CD14-positive monocyte (primary cell): ENCODE measurements around the gene CD69. TPM values are rescaled to one million over a fixed set of nuclear protein-coding genes. Genes with fewer than 3 reads are reported as not detected.

ENCODE experiments used
- DNase-seq, 3 donors: peaks; one replicate each; pipeline ENCODE4 v3.0.0-alpha.2; 2011 to 2022
- H2AFZ ChIP-seq: 2 replicates; pipeline ENCODE4 v1.6.0; 2012; ENCODE audit warnings: mild to moderate bottlenecking, low read depth, low read length, inconsistent platforms; ENCODE audit not compliant: insufficient read depth, poor library complexity, severe bottlenecking
- H3K27ac ChIP-seq, 2 donors: 1 replicate in 1 of 2; 2 replicates in 1 of 2; pipeline ENCODE4 v1.5.1; 2012 to 2013; ENCODE audit warnings: low read length in 2 of 2, control low read depth in 1 of 2, inconsistent platforms in 1 of 2, low read depth in 1 of 2, mild to moderate bottlenecking in 1 of 2
- H3K27me3 ChIP-seq, 2 donors: one replicate each; pipeline versions ENCODE4 v1.6.0 to v1.6.1; 2011 to 2013; ENCODE audit warnings: low read length in 2 of 2; ENCODE audit not compliant: control insufficient read depth in 2 of 2, insufficient read depth in 2 of 2
- H3K36me3 ChIP-seq, 2 donors: replicated peaks in 1 of 2; 1 replicate in 1 of 2; 2 replicates in 1 of 2; pipeline versions ENCODE4 v1.5.1 to v1.6.1; 2012 to 2013; ENCODE audit warnings: low read length in 2 of 2, control low read depth in 1 of 2, inconsistent platforms in 1 of 2, mild to moderate bottlenecking in 1 of 2; ENCODE audit not compliant: insufficient read depth in 2 of 2, control insufficient read depth in 1 of 2
- H3K4me1 ChIP-seq, 2 donors: 1 replicate in 1 of 2; 2 replicates in 1 of 2; pipeline versions ENCODE4 v1.5.1 to v1.6.1; 2012 to 2013; ENCODE audit warnings: low read length in 2 of 2, control low read depth in 1 of 2, inconsistent platforms in 1 of 2, mild to moderate bottlenecking in 1 of 2, moderate library complexity in 1 of 2; ENCODE audit not compliant: insufficient read depth in 2 of 2, control insufficient read depth in 1 of 2
- H3K4me2 ChIP-seq: replicated peaks from 2 replicates; pipeline ENCODE3; 2012; ENCODE audit warnings: low read length, moderate library complexity, mild to moderate bottlenecking; ENCODE audit not compliant: poor library complexity, severe bottlenecking; ENCODE audit errors: extremely low read depth
- H3K4me3 ChIP-seq, 3 experiments: fragments of 200-600 bp in 1 of 3; sonication (generic) in 1 of 3; replicated peaks in 1 of 3; 1 replicate in 2 of 3; 2 replicates in 1 of 3; pipeline ENCODE4 v1.5.1; 2011 to 2013; ENCODE audit warnings: low read length in 3 of 3, mild to moderate bottlenecking in 3 of 3, control low read depth in 2 of 3, low read depth in 2 of 3, inconsistent platforms in 1 of 3, moderate library complexity in 1 of 3
- H3K79me2 ChIP-seq: 2 replicates; pipeline ENCODE4 v1.6.0; 2012; ENCODE audit warnings: mild to moderate bottlenecking, control low read depth, inconsistent platforms, low read length, moderate library complexity; ENCODE audit not compliant: insufficient read depth
- H3K9ac ChIP-seq: 2 replicates; pipeline ENCODE4 v1.6.0; 2017; ENCODE audit warnings: low read length, mild to moderate bottlenecking; ENCODE audit not compliant: insufficient read depth, poor library complexity, severe bottlenecking
- H3K9me3 ChIP-seq, 2 donors: replicated peaks in 1 of 2; 1 replicate in 1 of 2; 2 replicates in 1 of 2; pipeline versions ENCODE4 v1.5.1 to v1.6.1; 2012 to 2013; ENCODE audit warnings: low read length in 2 of 2, control low read depth in 1 of 2; ENCODE audit not compliant: control insufficient read depth in 1 of 2, insufficient read depth in 1 of 2
- H4K20me1 ChIP-seq: 2 replicates; pipeline ENCODE4 v1.6.0; 2012; ENCODE audit warnings: mild to moderate bottlenecking, low read length, control low read depth, moderate library complexity; ENCODE audit not compliant: insufficient read depth
- H3K27ac Mint-ChIP-seq, 7 donors: one replicate each; pipeline ENCODE4 v1.8.0; 2020; ENCODE audit warnings: mild to moderate bottlenecking in 7 of 7, mixed read lengths in 7 of 7, moderate library complexity in 6 of 7, inconsistent platforms in 2 of 7
- H3K27me3 Mint-ChIP-seq, 3 donors: one replicate each; pipeline ENCODE4 v1.8.0; 2021 to 2022; ENCODE audit warnings: low read depth in 3 of 3, mild to moderate bottlenecking in 3 of 3, mixed read lengths in 3 of 3, moderate library complexity in 3 of 3, inconsistent platforms in 1 of 3
- H3K36me3 Mint-ChIP-seq, 2 donors: one replicate each; pipeline ENCODE4 v1.8.0; 2020; ENCODE audit warnings: mixed read lengths in 2 of 2, inconsistent platforms in 1 of 2, mild to moderate bottlenecking in 1 of 2
- H3K4me1 Mint-ChIP-seq: one replicate; pipeline ENCODE4 v1.8.0; 2020; ENCODE audit warnings: mild to moderate bottlenecking, mixed read lengths
- H3K4me3 Mint-ChIP-seq, 2 donors: one replicate each; pipeline ENCODE4 v1.8.0; 2020; ENCODE audit warnings: mild to moderate bottlenecking in 2 of 2, mixed read lengths in 2 of 2, moderate library complexity in 1 of 2
- H3K9me3 Mint-ChIP-seq, 7 donors: one replicate each; pipeline ENCODE4 v1.8.0; 2020 to 2022; ENCODE audit warnings: mixed read lengths in 7 of 7, mild to moderate bottlenecking in 6 of 7, moderate library complexity in 6 of 7, inconsistent platforms in 2 of 7
- CTCF ChIP-seq: fragments of 200-600 bp; IDR thresholded peaks from one replicate; pipeline ENCODE4 v1.8.0; 2022; ENCODE audit warnings: antibody characterized with exemption, mild to moderate bottlenecking
- WGBS: methylation state at CpG from one replicate; pipeline ENCODE4 v1.1.5; 2013; ENCODE audit warnings: missing lambda C conversion rate; ENCODE audit not compliant: insufficient coverage; 5-methylcytosine and 5-hydroxymethylcytosine counted together
- intact Hi-C, 2 donors: fragments of 100-400 bp; cut with micrococcal nuclease; formaldehyde crosslinking; loops; one replicate each; pipeline versions ENCODE4 v1.15.0 to v1.15.1; 2023
- polyA plus RNA-seq, 3 donors: library from polyadenylated mRNA; depleted of rRNA in 1 of 3; unstranded in 2 of 3; stranded (reverse) in 1 of 3; fragments of 300-500 nt in 2 of 3; fragments of >200 nt in 1 of 3; fragmentation: Illumina TruSeq in 2 of 3; gene quantifications; 1 replicate in 2 of 3; 2 replicates in 1 of 3; pipeline ENCODE4 v1.2.3, GENCODE V29; 2012 to 2021

Gene CD69
- polyA plus RNA-seq, 3 donors, result 5.8 to 12.4 (median 6.0) TPM

- Histone ChIP-seq H3K9me3 (no peaks in the 10 kb centered on the region), H2AFZ (no peak overlapping the region), H4K20me1 (no peaks in the 10 kb centered on the region), H3K79me2 (no peaks in the 10 kb centered on the region), H3K4me1 (peaks cover 20 to 27% of the 10 kb centered on the region in 2 donors), H3K4me3 (no peak overlapping the region), H3K4me2 (no peak overlapping the region), H3K9ac (no peak overlapping the region), H3K36me3 (no peaks in the 10 kb centered on the region), H3K27me3 (no peaks in the 10 kb centered on the region), H3K27ac (no peak overlapping the region)
- Mint-ChIP-seq H3K27ac (no peak overlapping the region), H3K36me3 (peaks cover 0 to 5% of the 10 kb centered on the region in 2 donors), H3K4me3 (no peak overlapping the region), H3K27me3 (peaks cover 1 to 9% (median 4%) of the 10 kb centered on the region in 3 donors), H3K9me3 (peaks cover 0 to 4% (median 0%) of the 10 kb centered on the region in 7 donors), H3K4me1 (peaks cover 34% of the 10 kb centered on the region)
- WGBS, result no CpG with 5 or more reads among the region's 2 CpGs
- intact Hi-C loops, result no loop called here
- TF ChIP-seq CTCF, result no peak
- no peak for DNase-seq
Measured at GRCh38 chr12:9755567-9755966, 5.1 kb downstream of the CD69 start.

- no peaks in the 10 kb centered on the region for H3K9me3 ChIP-seq
- no peak overlapping the region for H2AFZ ChIP-seq
- H3K27me3 ChIP-seq, result no peaks in the 10 kb centered on the region
- no peak overlapping the region for H3K4me3 Mint-ChIP-seq
- H3K27me3 Mint-ChIP-seq, result peaks cover 1 to 6% (median 4%) of the 10 kb centered on the region in 3 donors
- no peak overlapping the region for H3K4me3 ChIP-seq
- peaks cover 0 to 4% (median 0%) of the 10 kb centered on the region in 7 donors for H3K9me3 Mint-ChIP-seq
- intact Hi-C loops, result no loop called here
- DNase-seq, result no peak
- no peak overlapping the region for H3K27ac Mint-ChIP-seq
- no peaks in the 10 kb centered on the region for H4K20me1 ChIP-seq
- TF ChIP-seq CTCF, result no peak
- no peaks in the 10 kb centered on the region for H3K79me2 ChIP-seq
- no peaks in the 10 kb centered on the region for H3K36me3 ChIP-seq
- peaks cover 0 to 5% of the 10 kb centered on the region in 2 donors for H3K36me3 Mint-ChIP-seq
- peaks cover 32% of the 10 kb centered on the region for H3K4me1 Mint-ChIP-seq
- H3K9ac ChIP-seq, result no peak overlapping the region
- H3K27ac ChIP-seq, result no peak overlapping the region
- H3K4me1 ChIP-seq, result peaks cover 20 to 28% of the 10 kb centered on the region in 2 donors
- no peak overlapping the region for H3K4me2 ChIP-seq
Measured at GRCh38 chr12:9755035-9755434, 5.7 kb downstream of the CD69 start.
